GM13976 (cell line): ENCODE results near the gene TNS3.

ENCODE experiments used
- DNase-seq: peaks from one replicate; pipeline ENCODE4 v3.0.0; 2012; ENCODE audit warnings: low spot score
- in situ Hi-C: fragments of 300-500 bp; cut with MboI; formaldehyde crosslinking; loops from one replicate; pipeline ENCODE4 v1.12.0; 2022; ENCODE audit warnings: low sequenced_read_pairs, mixed read lengths, inconsistent platforms; ENCODE audit not compliant: unreplicated experiment
- TF ChIP-seq, protein P1 (sequence below): IDR thresholded peaks from 2 replicates; pipeline ENCODE4 v1.5.1; 2012; ENCODE audit warnings: borderline replicate concordance, mild to moderate bottlenecking; ENCODE audit not compliant: insufficient read depth; ENCODE audit errors: extremely low read depth, missing control alignments, control extremely low read depth

Gene TNS3

DNA sequence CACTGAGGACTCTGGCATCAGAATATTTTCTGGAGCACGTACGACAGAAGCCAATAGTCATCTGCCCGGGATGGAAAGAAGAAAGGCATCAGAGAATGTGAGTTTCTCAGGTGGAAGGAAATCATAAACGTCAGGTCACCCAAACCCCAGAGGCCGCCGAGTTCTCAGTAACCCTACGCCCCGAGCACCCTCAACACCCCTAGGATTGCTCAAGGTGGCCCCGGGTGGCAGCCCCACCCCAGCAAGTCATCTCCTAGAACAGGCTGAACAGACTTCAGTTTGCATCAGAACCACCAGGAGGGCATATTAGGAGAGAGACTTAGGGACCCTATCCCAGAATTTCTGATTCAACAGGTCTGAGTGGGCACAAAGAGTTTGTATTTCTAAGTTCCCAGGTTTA lies 117.6 kb downstream of the TNS3 start:
- in situ Hi-C loops: no loop called here
- DNase-seq: no peak
- TF ChIP-seq, protein P1, sequence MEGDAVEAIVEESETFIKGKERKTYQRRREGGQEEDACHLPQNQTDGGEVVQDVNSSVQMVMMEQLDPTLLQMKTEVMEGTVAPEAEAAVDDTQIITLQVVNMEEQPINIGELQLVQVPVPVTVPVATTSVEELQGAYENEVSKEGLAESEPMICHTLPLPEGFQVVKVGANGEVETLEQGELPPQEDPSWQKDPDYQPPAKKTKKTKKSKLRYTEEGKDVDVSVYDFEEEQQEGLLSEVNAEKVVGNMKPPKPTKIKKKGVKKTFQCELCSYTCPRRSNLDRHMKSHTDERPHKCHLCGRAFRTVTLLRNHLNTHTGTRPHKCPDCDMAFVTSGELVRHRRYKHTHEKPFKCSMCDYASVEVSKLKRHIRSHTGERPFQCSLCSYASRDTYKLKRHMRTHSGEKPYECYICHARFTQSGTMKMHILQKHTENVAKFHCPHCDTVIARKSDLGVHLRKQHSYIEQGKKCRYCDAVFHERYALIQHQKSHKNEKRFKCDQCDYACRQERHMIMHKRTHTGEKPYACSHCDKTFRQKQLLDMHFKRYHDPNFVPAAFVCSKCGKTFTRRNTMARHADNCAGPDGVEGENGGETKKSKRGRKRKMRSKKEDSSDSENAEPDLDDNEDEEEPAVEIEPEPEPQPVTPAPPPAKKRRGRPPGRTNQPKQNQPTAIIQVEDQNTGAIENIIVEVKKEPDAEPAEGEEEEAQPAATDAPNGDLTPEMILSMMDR: no peak

GRCh38 chr7:47461746-47462145 lies 120.2 kb downstream of the TNS3 start:
- in situ Hi-C loops: no loop called here
- no peak for DNase-seq
- TF ChIP-seq, protein P1: no peak

DNA sequence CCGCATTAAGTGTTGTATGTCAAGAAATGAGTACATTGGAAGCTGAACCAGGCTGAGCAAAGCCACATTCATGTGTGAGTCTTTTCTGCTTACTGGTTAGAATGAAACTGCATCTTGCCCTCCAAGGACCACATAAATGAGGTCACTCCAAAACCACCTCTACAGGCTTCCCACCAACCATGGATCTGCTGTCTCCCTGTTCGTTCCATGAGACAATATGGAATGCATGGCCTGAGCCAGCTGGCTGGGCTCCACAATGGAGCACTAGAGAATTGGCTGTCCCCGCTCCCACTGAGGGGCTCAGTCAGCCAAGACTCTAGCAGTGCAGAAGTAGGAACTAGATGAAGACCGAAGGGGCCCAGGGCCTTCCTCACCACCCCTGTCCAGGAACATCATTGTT lies 120.8 kb downstream of the TNS3 start:
- no peak for DNase-seq
- TF ChIP-seq, protein P1: no peak
- in situ Hi-C loops: no loop called here

- DNase-seq: no peak
- in situ Hi-C loops: no loop called here
- TF ChIP-seq, protein P1: no peak
Measured at GRCh38 chr7:47460251-47460989, 121.5 kb downstream of the TNS3 start.

- in situ Hi-C loops: no loop called here
- no peak for DNase-seq
- TF ChIP-seq, protein P1: no peak
Measured at GRCh38 chr7:47458486-47458885, 123.4 kb downstream of the TNS3 start.

GRCh38 chr7:47458057-47458456 lies 123.9 kb downstream of the TNS3 start:
- DNase-seq: no peak
- in situ Hi-C loops: no loop called here
- TF ChIP-seq, protein P1: no peak
